Liver (tissue), 9 donors: ENCODE data around the gene ZGLP1. TPM values are rescaled to one million over a fixed set of nuclear protein-coding genes. Genes with fewer than 3 reads are reported as not detected.

Experiments
- DNase-seq: peaks from one replicate; pipeline ENCODE4 v3.0.0-alpha.2; 2017; ENCODE audit warnings: low spot score
- H3K27ac ChIP-seq, 2 donors: one replicate each; pipeline ENCODE4 v1.7.0; 2013; ENCODE audit warnings: inconsistent platforms in 2 of 2, low read length in 2 of 2, control low read depth in 1 of 2, low read depth in 1 of 2, mild to moderate bottlenecking in 1 of 2
- H3K27me3 ChIP-seq, 4 donors: one replicate each; pipeline versions ENCODE4 v1.6.1 to v1.7.0; 2013; ENCODE audit warnings: low read length in 3 of 4, inconsistent platforms in 1 of 4, mild to moderate bottlenecking in 1 of 4, moderate library complexity in 1 of 4; ENCODE audit not compliant: control insufficient read depth in 4 of 4, insufficient read depth in 4 of 4
- H3K36me3 ChIP-seq, 4 donors: one replicate each; pipeline versions ENCODE4 v1.6.1 to v1.7.0; 2013; ENCODE audit warnings: low read length in 3 of 4, mild to moderate bottlenecking in 3 of 4, low read depth in 1 of 4, moderate library complexity in 1 of 4; ENCODE audit not compliant: control insufficient read depth in 4 of 4, insufficient read depth in 3 of 4
- H3K4me1 ChIP-seq, 4 donors: one replicate each; pipeline versions ENCODE4 v1.6.1 to v1.7.0; 2013; ENCODE audit warnings: low read length in 3 of 4, mild to moderate bottlenecking in 3 of 4, moderate library complexity in 1 of 4; ENCODE audit not compliant: control insufficient read depth in 4 of 4, insufficient read depth in 4 of 4
- H3K4me3 ChIP-seq, 3 donors: one replicate each; pipeline versions ENCODE4 v1.6.1 to v1.7.0; 2013; ENCODE audit warnings: low read length in 3 of 3, control low read depth in 1 of 3, low read depth in 1 of 3, mild to moderate bottlenecking in 1 of 3
- H3K9ac ChIP-seq, 2 donors: one replicate each; pipeline ENCODE4 v1.7.0; 2013; ENCODE audit warnings: low read length in 2 of 2, mild to moderate bottlenecking in 2 of 2, moderate library complexity in 2 of 2, control low read depth in 1 of 2, low read depth in 1 of 2
- H3K9me3 ChIP-seq, 4 donors: one replicate each; pipeline versions ENCODE4 v1.6.1 to v1.7.0; 2013; ENCODE audit warnings: low read length in 3 of 4; ENCODE audit not compliant: control insufficient read depth in 4 of 4
- FOXA1 ChIP-seq: IDR thresholded peaks from 2 replicates; pipeline ENCODE4 v1.6.1; 2016; ENCODE audit warnings: antibody characterized with exemption
- GABPA ChIP-seq, 2 donors: IDR thresholded peaks in 1 of 2; conservative IDR thresholded peaks in 1 of 2; 2 replicates each; pipeline ENCODE4 v1.6.1; 2016; ENCODE audit warnings: antibody characterized with exemption in 2 of 2, mild to moderate bottlenecking in 1 of 2, moderate library complexity in 1 of 2
- HNF4A ChIP-seq, 2 donors: conservative IDR thresholded peaks; 2 replicates each; pipeline ENCODE4 v1.6.1; 2016; ENCODE audit warnings: antibody characterized with exemption in 2 of 2, mild to moderate bottlenecking in 2 of 2
- HNF4G ChIP-seq: IDR thresholded peaks from 2 replicates; pipeline ENCODE4 v1.6.1; 2016; ENCODE audit warnings: antibody characterized with exemption
- NR2F2 ChIP-seq: IDR thresholded peaks from 2 replicates; pipeline ENCODE4 v1.6.1; 2016; ENCODE audit warnings: antibody characterized with exemption
- RAD21 ChIP-seq, 2 donors: IDR thresholded peaks; 2 replicates each; pipeline ENCODE4 v1.6.1; 2016; ENCODE audit warnings: antibody characterized with exemption in 2 of 2, mild to moderate bottlenecking in 2 of 2
- RXRA ChIP-seq, 2 donors: IDR thresholded peaks; 2 replicates each; pipeline ENCODE4 v1.6.1; 2017 to 2018; ENCODE audit warnings: antibody characterized with exemption in 2 of 2, mild to moderate bottlenecking in 1 of 2
- SP1 ChIP-seq: IDR thresholded peaks from 2 replicates; pipeline ENCODE4 v1.6.1; 2018; ENCODE audit warnings: antibody characterized with exemption, mild to moderate bottlenecking
- TAF1 ChIP-seq: conservative IDR thresholded peaks from 2 replicates; pipeline ENCODE4 v1.6.1; 2016; ENCODE audit warnings: antibody characterized with exemption, mild to moderate bottlenecking
- WGBS: extraction: QIAGEN DNeasy Blood & Tissue Kit; methylation state at CpG from one replicate; pipeline ENCODE4 v1.1.7; 2013; 5-methylcytosine and 5-hydroxymethylcytosine counted together
- polyA plus RNA-seq, 2 donors: library from polyadenylated mRNA; stranded (reverse) in 1 of 2; unstranded in 1 of 2; fragments of 200-250 nt in 1 of 2; fragments of >200 nt in 1 of 2; fragmentation: Nextera tagmentation in 1 of 2; extraction: Ambion mirVana in 1 of 2; gene quantifications; one replicate each; pipeline versions ENCODE4 v1.2.1 to v1.2.3, GENCODE V29; 2013 to 2015
- total RNA-seq, 2 donors: library from RNA; depleted of rRNA; stranded (reverse); fragments of >200 nt; gene quantifications; one replicate each; pipeline ENCODE4 v1.2.3, GENCODE V29; 2014
- TF ChIP-seq, protein P1 (sequence below): fragments of 150-350 bp; IDR thresholded peaks from 2 replicates; pipeline ENCODE4 v1.5.1; 2017; ENCODE audit warnings: improper control_type of control experiment, low read depth, low read length; ENCODE audit not compliant: missing input control
- donor health status: healthy.
- donor health status: healthy.
- donor health status: healthy.
- donor health status: healthy.
- donor health status: healthy.

Gene ZGLP1
- total and polyA plus RNA-seq, 4 donors: 0.61 to 1.2 (median 0.82) TPM

DNA sequence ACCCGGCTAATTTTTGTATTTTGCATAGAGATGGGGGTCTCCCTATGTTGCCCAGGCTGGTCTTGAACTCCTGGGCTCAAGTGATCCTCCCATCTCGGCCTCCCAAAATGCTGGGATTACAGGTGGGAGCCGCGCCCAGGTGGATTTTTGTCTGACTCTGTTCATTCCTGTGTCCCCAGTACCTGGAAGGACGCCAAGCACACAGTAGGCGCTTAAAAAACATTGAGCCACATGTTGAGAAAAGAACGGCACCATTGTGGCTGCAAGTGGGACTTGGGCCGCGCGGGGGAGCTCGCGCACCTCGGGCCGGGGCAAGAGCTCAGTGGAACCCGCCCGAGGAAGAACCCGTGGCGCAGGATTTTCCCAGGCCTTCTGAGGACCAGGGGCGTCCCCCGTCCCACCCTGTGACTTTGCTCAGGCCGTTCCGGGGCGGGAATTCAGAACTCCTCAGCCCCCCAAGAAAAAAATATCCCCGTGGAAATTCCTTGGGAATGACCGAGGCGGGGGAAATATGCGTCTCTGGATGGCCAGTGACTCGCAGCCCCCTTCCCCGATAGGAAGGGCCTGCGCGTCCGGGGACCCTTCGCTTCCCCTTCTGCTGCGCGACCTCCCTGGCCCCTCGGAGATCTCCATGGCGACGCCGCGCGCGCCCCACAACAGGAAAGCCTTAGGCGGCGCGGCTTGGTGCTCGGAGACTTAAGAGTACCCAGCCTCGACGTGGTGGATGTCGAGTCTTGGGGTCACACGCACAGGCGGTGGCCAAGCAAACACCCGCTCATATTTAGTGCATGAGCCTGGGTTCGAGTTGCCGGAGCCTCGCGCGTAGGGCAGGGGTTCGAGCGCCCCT is 40.1 kb downstream of the ZGLP1 start:
- Histone ChIP-seq H3K36me3 (peaks cover 0 to 2% (median 1%) of the 10 kb centered on the region in 4 donors), H3K27ac (peak overlapping the region; percentile 95 to 97), H3K27me3 (no peaks in the 10 kb centered on the region), H3K4me1 (peaks cover 6 to 19% (median 12%) of the 10 kb centered on the region in 4 donors), H3K4me3 (peak overlapping the region; percentile 1 to 76 (median 76)), H3K9me3 (no peaks in the 10 kb centered on the region), H3K9ac (peak overlapping the region; percentile 21 to 72)
- TF ChIP-seq GABPA (IDR thresholded peaks at IDR 0.05 in 1 of 2, conservative IDR thresholded peaks at IDR 0.05 in 1 of 2) (no peak), RAD21 (IDR thresholded peaks at IDR 0.05) (peak; percentile 95 to 97), RXRA (IDR thresholded peaks at IDR 0.05) (peak in 1 of 2 donors; percentile 19)
- TF ChIP-seq, protein P1, sequence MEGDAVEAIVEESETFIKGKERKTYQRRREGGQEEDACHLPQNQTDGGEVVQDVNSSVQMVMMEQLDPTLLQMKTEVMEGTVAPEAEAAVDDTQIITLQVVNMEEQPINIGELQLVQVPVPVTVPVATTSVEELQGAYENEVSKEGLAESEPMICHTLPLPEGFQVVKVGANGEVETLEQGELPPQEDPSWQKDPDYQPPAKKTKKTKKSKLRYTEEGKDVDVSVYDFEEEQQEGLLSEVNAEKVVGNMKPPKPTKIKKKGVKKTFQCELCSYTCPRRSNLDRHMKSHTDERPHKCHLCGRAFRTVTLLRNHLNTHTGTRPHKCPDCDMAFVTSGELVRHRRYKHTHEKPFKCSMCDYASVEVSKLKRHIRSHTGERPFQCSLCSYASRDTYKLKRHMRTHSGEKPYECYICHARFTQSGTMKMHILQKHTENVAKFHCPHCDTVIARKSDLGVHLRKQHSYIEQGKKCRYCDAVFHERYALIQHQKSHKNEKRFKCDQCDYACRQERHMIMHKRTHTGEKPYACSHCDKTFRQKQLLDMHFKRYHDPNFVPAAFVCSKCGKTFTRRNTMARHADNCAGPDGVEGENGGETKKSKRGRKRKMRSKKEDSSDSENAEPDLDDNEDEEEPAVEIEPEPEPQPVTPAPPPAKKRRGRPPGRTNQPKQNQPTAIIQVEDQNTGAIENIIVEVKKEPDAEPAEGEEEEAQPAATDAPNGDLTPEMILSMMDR: peak; percentile 89
- 7% methylated on average over 59 of the region's 59 CpGs for WGBS
- peak; percentile 95 for DNase-seq

DNA sequence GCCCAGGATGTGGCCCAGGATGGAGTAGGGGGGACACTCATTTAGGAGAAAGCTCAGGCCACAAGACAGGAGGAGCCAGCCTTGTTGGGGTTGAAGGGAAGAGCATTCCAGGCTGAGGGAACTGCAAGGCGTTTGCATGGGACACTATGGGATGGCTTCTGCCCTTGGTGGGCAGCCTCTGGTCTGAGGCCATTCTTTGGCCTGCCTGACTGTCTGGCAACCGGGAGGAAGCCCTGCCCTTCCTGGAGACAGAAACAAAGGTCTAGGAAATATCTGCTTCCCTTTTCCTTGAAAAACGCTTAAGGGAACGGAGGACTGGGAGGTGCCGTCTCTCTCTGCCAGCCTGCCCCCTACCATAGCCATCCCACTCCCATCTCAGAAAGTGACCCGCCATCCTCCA is 41.5 kb downstream of the ZGLP1 start:
- Histone ChIP-seq H3K4me3 (no peak overlapping the region), H3K27me3 (no peaks in the 10 kb centered on the region), H3K27ac (no peak overlapping the region), H3K4me1 (peaks cover 6 to 19% (median 12%) of the 10 kb centered on the region in 4 donors), H3K36me3 (no peaks in the 10 kb centered on the region), H3K9ac (no peak overlapping the region), H3K9me3 (no peaks in the 10 kb centered on the region)
- 70% methylated on average over 6 of the region's 6 CpGs for WGBS
- TF ChIP-seq TAF1: no peak
- peak; percentile 62 for TF ChIP-seq NR2F2
- no peak for DNase-seq

DNA sequence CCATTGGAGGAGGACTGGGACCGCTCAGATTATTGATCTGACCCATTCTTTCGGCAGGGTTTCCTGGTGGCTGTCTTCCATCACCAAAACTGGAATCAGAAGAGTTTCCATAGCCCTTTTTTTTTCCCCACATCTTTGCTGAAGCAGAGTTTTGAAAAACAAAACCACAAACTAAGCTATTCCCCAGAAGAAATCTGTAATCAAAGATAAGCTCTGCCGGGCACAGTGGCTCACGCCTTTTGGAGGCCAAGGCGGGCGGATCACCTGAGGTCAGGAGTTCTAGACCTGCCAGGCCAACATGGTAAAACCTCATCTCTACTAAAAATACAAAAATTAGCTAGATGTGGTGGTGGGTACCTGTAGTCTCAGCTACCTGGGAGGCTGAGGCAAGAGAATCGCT is 42.9 kb downstream of the ZGLP1 start:
- no peak overlapping the region for H3K4me3 ChIP-seq
- peaks cover under 1 to 14% (median 8%) of the 10 kb centered on the region in 4 donors for H3K4me1 ChIP-seq
- H3K9ac ChIP-seq: no peak overlapping the region
- no peaks in the 10 kb centered on the region for H3K9me3 ChIP-seq
- no peak overlapping the region for H3K27ac ChIP-seq
- TF ChIP-seq HNF4A (conservative IDR thresholded peaks at IDR 0.05) (no peak), FOXA1 (no peak), GABPA (IDR thresholded peaks at IDR 0.05 in 1 of 2, conservative IDR thresholded peaks at IDR 0.05 in 1 of 2) (no peak)
- 70% methylated on average over 7 of the region's 7 CpGs for WGBS
- H3K27me3 ChIP-seq: no peaks in the 10 kb centered on the region
- no peaks in the 10 kb centered on the region for H3K36me3 ChIP-seq
- DNase-seq: no peak

DNA sequence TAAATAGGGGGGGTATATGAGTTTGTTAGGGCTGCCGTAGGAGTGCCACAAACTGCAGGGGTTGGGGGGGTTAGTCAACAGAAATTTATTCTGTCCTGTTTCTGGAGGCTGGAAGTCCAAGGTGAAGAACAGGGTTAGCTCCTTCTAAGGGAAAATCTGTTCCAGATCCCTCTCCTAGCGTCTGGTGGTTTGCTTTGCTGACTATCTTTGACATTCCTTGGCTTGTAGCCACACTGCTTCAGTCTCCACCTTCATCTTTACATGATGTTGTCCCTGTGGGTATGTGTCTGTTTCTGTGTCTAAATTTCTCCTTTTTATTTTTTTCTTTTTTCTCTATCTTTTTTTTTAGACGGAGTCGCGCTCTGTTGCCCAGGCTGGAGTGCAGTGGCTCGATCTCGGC is 46.8 kb downstream of the ZGLP1 start:
- 87% methylated on average over 7 of the region's 7 CpGs for WGBS
- Histone ChIP-seq H3K9ac (no peak overlapping the region), H3K9me3 (no peaks in the 10 kb centered on the region), H3K4me3 (no peak overlapping the region), H3K36me3 (peaks cover 0 to 9% (median 2%) of the 10 kb centered on the region in 4 donors), H3K4me1 (peaks cover 0 to 4% (median 3%) of the 10 kb centered on the region in 4 donors), H3K27ac (no peak overlapping the region), H3K27me3 (no peaks in the 10 kb centered on the region)
- TF ChIP-seq SP1 (no peak), HNF4G (no peak)
- no peak for DNase-seq
